Measurements from ENCODE around the gene ZNF669.
A peak's percentile ranks its signal among the peaks of the same experiment; 100 is the strongest.
"Not testable (repeated sequence)": the region's sequence is repeated elsewhere in the genome, so short reads cannot be mapped to it uniquely, and the experiment has no call there.

The ZNF669 gene

GRCh38 chr1:247103859-247104591, at the start of gene ZNF669:
Gene ZNF669 (minus strand): TSS chr1:247104356. CDS start chr1:247104199, 157 bp downstream.
- peak; percentile 95 for DNase-seq

GRCh38 chr1:247147781-247148180, 43.6 kb upstream of the ZNF669 start:
- no peak for DNase-seq

- DNase-seq: not testable (repeated sequence)
These were observed 43.0 kb upstream of the ZNF669 start for GRCh38 chr1:247147120-247147519.

GRCh38 chr1:247146671-247147070, 42.5 kb upstream of the ZNF669 start:
- peak; percentile 6 for DNase-seq

- DNase-seq: no peak
These were observed 41.1 kb upstream of the ZNF669 start for GRCh38 chr1:247145279-247145678.

- DNase-seq: not testable (repeated sequence)
These were observed 35.4 kb upstream of the ZNF669 start for GRCh38 chr1:247139557-247139956.

- DNase-seq: no peak
These were observed 27.1 kb upstream of the ZNF669 start for GRCh38 chr1:247131236-247131635.

GRCh38 chr1:247127519-247128282, 23.5 kb upstream of the ZNF669 start:
- DNase-seq: peak; percentile 27

- DNase-seq: not testable (repeated sequence)
These were observed 22.4 kb upstream of the ZNF669 start for GRCh38 chr1:247126601-247127000.

GRCh38 chr1:247126166-247126565, 22.0 kb upstream of the ZNF669 start:
- DNase-seq: not testable (repeated sequence)

- no peak for DNase-seq
These were observed 17.2 kb upstream of the ZNF669 start for GRCh38 chr1:247121382-247121781.

- DNase-seq: not testable (repeated sequence)
These were observed 16.2 kb upstream of the ZNF669 start for GRCh38 chr1:247120408-247120668.

GRCh38 chr1:247119600-247120407, 15.6 kb upstream of the ZNF669 start:
- DNase-seq: no peak

GRCh38 chr1:247118946-247119446, 14.8 kb upstream of the ZNF669 start:
- no peak for DNase-seq

GRCh38 chr1:247115545-247115944, 11.4 kb upstream of the ZNF669 start:
- no peak for DNase-seq

GRCh38 chr1:247115141-247115510, 11.0 kb upstream of the ZNF669 start:
- no peak for DNase-seq

- no peak for DNase-seq
These were observed 10.4 kb upstream of the ZNF669 start for GRCh38 chr1:247114351-247115140.

GRCh38 chr1:247113733-247114271, 9.6 kb upstream of the ZNF669 start:
- DNase-seq: no peak

- no peak for DNase-seq
These were observed 8.9 kb upstream of the ZNF669 start for GRCh38 chr1:247113094-247113497.

GRCh38 chr1:247112479-247112781, 8.3 kb upstream of the ZNF669 start:
- no peak for DNase-seq

- no peak for DNase-seq
These were observed 7.7 kb upstream of the ZNF669 start for GRCh38 chr1:247111700-247112478.

- no peak for DNase-seq
These were observed 7.1 kb upstream of the ZNF669 start for GRCh38 chr1:247111259-247111699.

Measured in MV-4-11 (cell line).